ENCODE results near the gene LRP2BP. TPM values are rescaled to one million over a fixed set of nuclear protein-coding genes. Genes with fewer than 3 reads are reported as not detected.

Gene LRP2BP
- total and polyA plus RNA-seq, 2 of the 13 experiments (the other 11 are each of a cell fraction or from before 2014, with no cell fraction given): 0.22 to 0.29 TPM

DNA sequence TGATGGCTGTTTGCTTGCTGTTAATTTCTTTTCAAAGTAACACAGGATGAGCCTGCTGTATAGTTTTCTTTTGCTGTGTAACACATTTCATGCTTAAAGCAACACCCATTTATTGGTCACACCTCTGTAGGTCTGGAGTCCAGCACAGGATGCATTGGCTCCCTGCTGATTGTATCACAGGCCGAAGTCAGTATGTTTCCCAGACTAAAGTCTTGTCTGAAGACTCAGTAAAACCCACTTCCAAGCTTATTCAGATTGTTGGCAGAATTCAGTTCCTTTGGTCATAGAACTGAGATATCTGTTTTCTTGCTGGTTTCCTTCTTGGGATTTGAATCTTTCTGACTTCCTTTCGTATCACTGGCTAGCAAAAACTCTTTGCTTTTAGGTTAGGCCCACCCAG, 54.3 kb downstream of the LRP2BP start:
- in situ Hi-C loops (cut with HindIII; ENCODE audit: extremely low pct_ligation_motif_present, low pct_unique_long_range_greater_than_20kb): no loop called here
- TF ChIP-seq ZNF337 (CRISPR knock-in tag; IDR thresholded peaks at IDR 0.05; ENCODE audit: borderline replicate concordance, low read depth): no peak
- BruUV-seq (replicated peaks): no TSS peak
- intact Hi-C loops (cut with micrococcal nuclease; ENCODE audit: unreplicated experiment): no loop called here
- 100% methylated on average over 1 of the region's 2 CpGs for WGBS (ENCODE audit: low lambda C conversion rate)
- no peaks in the 10 kb centered on the region for H3K4me1 ChIP-seq (ENCODE audit: insufficient read depth, low read length)
- H3K27ac ChIP-seq (ENCODE audit: extremely low read length, insufficient read depth, low read length): no peak overlapping the region
- no peak overlapping the region for H3K4me3 ChIP-seq (replicated peaks in 1 of 3; ENCODE audit: insufficient read depth in 1 of 3, low read depth in 2 of 3, low read length in 3 of 3)
- no peak overlapping the region for H3K9ac ChIP-seq (ENCODE audit: insufficient read depth, low read depth, low read length)
- no peaks in the 10 kb centered on the region for H4K20me1 ChIP-seq (ENCODE audit: insufficient read depth, low read length)
- CTCF ChIA-PET (ENCODE audit: low intra/inter-chr PET ratio, low total read pairs): no interaction called here
- FAIRE-seq (no peak), ATAC-seq (no peak), DNase-seq (ENCODE audit: low spot score) (no peak)
- no peak overlapping the region for H3K4me2 ChIP-seq (ENCODE audit: low read depth, low read length)
- H3K79me2 ChIP-seq (ENCODE audit: insufficient read depth, low read length): no peaks in the 10 kb centered on the region
- H2AFZ ChIP-seq (ENCODE audit: low read length): no peak overlapping the region
- H3K27me3 ChIP-seq (ENCODE audit: control insufficient read depth in 1 of 2, insufficient read depth in 2 of 2, low read length in 2 of 2): no peaks in the 10 kb centered on the region
- no peaks in the 10 kb centered on the region for H3K9me3 ChIP-seq (ENCODE audit: low read length)
- peaks cover 8 to 58% of the 10 kb centered on the region in 2 experiments for H3K36me3 ChIP-seq (replicated peaks in 1 of 2; ENCODE audit: control insufficient read depth in 1 of 2, insufficient read depth in 2 of 2, low read length in 2 of 2)
- POLR2A ChIA-PET: no interaction called here

- Histone ChIP-seq H2AFZ (ENCODE audit: low read length) (no peak overlapping the region), H3K9ac (ENCODE audit: insufficient read depth, low read depth, low read length) (no peak overlapping the region), H4K20me1 (ENCODE audit: insufficient read depth, low read length) (no peaks in the 10 kb centered on the region), H3K27me3 (ENCODE audit: control insufficient read depth in 1 of 2, insufficient read depth in 2 of 2, low read length in 2 of 2) (no peaks in the 10 kb centered on the region), H3K79me2 (ENCODE audit: insufficient read depth, low read length) (no peaks in the 10 kb centered on the region), H3K36me3 (replicated peaks in 1 of 2; ENCODE audit: control insufficient read depth in 1 of 2, insufficient read depth in 2 of 2, low read length in 2 of 2) (peaks cover 6 to 55% of the 10 kb centered on the region in 2 experiments; a peak in 3 of 5 replicates), H3K4me2 (ENCODE audit: low read depth, low read length) (no peak overlapping the region), H3K27ac (ENCODE audit: extremely low read length, insufficient read depth, low read length) (no peak overlapping the region), H3K4me3 (replicated peaks in 1 of 3; ENCODE audit: insufficient read depth in 1 of 3, low read depth in 2 of 3, low read length in 3 of 3) (no peak overlapping the region), H3K4me1 (ENCODE audit: insufficient read depth, low read length) (peaks cover 10% of the 10 kb centered on the region), H3K9me3 (ENCODE audit: low read length) (no peaks in the 10 kb centered on the region)
- in situ Hi-C loops (cut with HindIII; ENCODE audit: extremely low pct_ligation_motif_present, low pct_unique_long_range_greater_than_20kb) (no loop called here), intact Hi-C loops (cut with micrococcal nuclease; ENCODE audit: unreplicated experiment) (no loop called here)
- ChIA-PET CTCF (ENCODE audit: low intra/inter-chr PET ratio, low total read pairs) (no interaction called here), POLR2A (no interaction called here)
- no peak for ATAC-seq
- TF ChIP-seq ZNF883 (CRISPR knock-in tag; IDR thresholded peaks at IDR 0.05; ENCODE audit: not compliant biosample characterization) (no peak), KDM5A (IDR thresholded peaks at IDR 0.05; ENCODE audit: borderline replicate concordance, low read length) (no peak), CBFB (CRISPR knock-in tag; IDR thresholded peaks at IDR 0.05) (no peak), ZNF230 (CRISPR knock-in tag; IDR thresholded peaks at IDR 0.05) (no peak), SKI (IDR thresholded peaks at IDR 0.05; ENCODE audit: partially characterized antibody) (no peak), BRF2 (CRISPR knock-in tag; IDR thresholded peaks at IDR 0.05) (no peak), MLLT10 (CRISPR knock-in tag; IDR thresholded peaks at IDR 0.05) (no peak), GABPB1 (CRISPR knock-in tag; IDR thresholded peaks at IDR 0.05) (no peak), ZNF10 (CRISPR knock-in tag; IDR thresholded peaks at IDR 0.05; ENCODE audit: borderline replicate concordance, low read depth) (no peak), MBD4 (IDR thresholded peaks at IDR 0.05; ENCODE audit: borderline replicate concordance, low read length) (no peak), ZNF878 (CRISPR knock-in tag; IDR thresholded peaks at IDR 0.05) (no peak), NFE2L2 (IDR thresholded peaks at IDR 0.05; ENCODE audit: low read length) (no peak)
- FAIRE-seq: no peak
- no TSS peak for BruUV-seq (replicated peaks)
- no peak for DNase-seq (ENCODE audit: low spot score)
- WGBS (ENCODE audit: low lambda C conversion rate): 95% methylated on average over 3 of the region's 3 CpGs
Observed at GRCh38 chr4:185339941-185340340, 55.8 kb downstream of the LRP2BP start.

All from HepG2 (cell line).